MCF 10A (cell line): ENCODE results near the gene ARMC3. TPM values are rescaled to one million over a fixed set of nuclear protein-coding genes. Genes with fewer than 3 reads are reported as not detected.

Experiments
- Bru-seq: library from RNA; stranded (reverse); fragments of 400-500 nt; gene quantifications from one replicate; lab custom pipeline; 2021; lab: Mats Ljungman, UMichigan
- BruChase-seq, 2 experiments: library from RNA; stranded (reverse); fragments of 400-500 nt; gene quantifications; one replicate each; lab custom pipeline; 2021; lab: Mats Ljungman, UMichigan
- BruUV-seq: library from RNA; stranded (reverse); fragments of 400-500 nt; replicated peaks from 2 replicates; lab custom pipeline; 2021; lab: Mats Ljungman, UMichigan
- CTCF ChIA-PET: fragments of 300-600 bp; sonication (Branson Sonifier 250); formaldehyde crosslinking; extraction: SDS; loops from one replicate; lab custom pipeline; 2021; ENCODE audit warnings: antibody characterized with exemption, inconsistent platforms; lab: Yijun Ruan, JAX
- POLR2A ChIA-PET: fragments of 300-600, 350-650 bp; sonication (Branson Sonifier 250); formaldehyde crosslinking; extraction: SDS; loops from one replicate; lab custom pipeline; 2020; ENCODE audit warnings: antibody characterized with exemption, inconsistent platforms; lab: Yijun Ruan, JAX
- DNase-seq: peaks from one replicate; pipeline ENCODE4 v3.0.0-alpha.2; 2018; ENCODE audit not compliant: unreplicated experiment
- H3K27ac Mint-ChIP-seq: one replicate; pipeline ENCODE4 v1.8.0; 2022; ENCODE audit warnings: mild to moderate bottlenecking, low read depth, mixed read lengths; ENCODE audit not compliant: unreplicated experiment
- H3K27me3 Mint-ChIP-seq: one replicate; pipeline ENCODE4 v1.8.0; 2022; ENCODE audit warnings: mixed read lengths; ENCODE audit not compliant: insufficient read depth, unreplicated experiment
- H3K36me3 Mint-ChIP-seq: one replicate; pipeline ENCODE4 v1.8.0; 2022; ENCODE audit warnings: mild to moderate bottlenecking, moderate library complexity, mixed read lengths; ENCODE audit not compliant: insufficient read depth, unreplicated experiment
- H3K4me1 Mint-ChIP-seq: one replicate; pipeline ENCODE4 v1.8.0; 2022; ENCODE audit warnings: mixed read lengths; ENCODE audit not compliant: insufficient read depth, unreplicated experiment
- H3K4me3 Mint-ChIP-seq: one replicate; pipeline ENCODE4 v1.8.0; 2022; ENCODE audit warnings: mild to moderate bottlenecking, moderate library complexity, mixed read lengths; ENCODE audit not compliant: unreplicated experiment
- H3K9me3 Mint-ChIP-seq: one replicate; pipeline ENCODE4 v1.8.0; 2022; ENCODE audit warnings: mixed read lengths; ENCODE audit not compliant: unreplicated experiment
- intact Hi-C: fragments of 100-400 bp; cut with micrococcal nuclease; formaldehyde crosslinking; loops from 2 replicates; pipeline ENCODE4 v1.14.1; 2022
- long read RNA-seq: library from polyadenylated mRNA; stranded (forward); transcript quantifications from one replicate; pipeline ENCODE4 v2.0.0, GENCODE V29; 2022
- total RNA-seq: library from RNA; stranded (reverse); gene quantifications from 2 replicates; pipeline ENCODE4 v1.2.3, GENCODE V29; 2022
- TF ChIP-seq, protein P1 (sequence below): fragments of 200-600 bp; IDR thresholded peaks from one replicate; pipeline ENCODE4 v1.8.0; 2022; ENCODE audit warnings: antibody characterized with exemption, mild to moderate bottlenecking; ENCODE audit not compliant: unreplicated experiment

Gene ARMC3, protein sequence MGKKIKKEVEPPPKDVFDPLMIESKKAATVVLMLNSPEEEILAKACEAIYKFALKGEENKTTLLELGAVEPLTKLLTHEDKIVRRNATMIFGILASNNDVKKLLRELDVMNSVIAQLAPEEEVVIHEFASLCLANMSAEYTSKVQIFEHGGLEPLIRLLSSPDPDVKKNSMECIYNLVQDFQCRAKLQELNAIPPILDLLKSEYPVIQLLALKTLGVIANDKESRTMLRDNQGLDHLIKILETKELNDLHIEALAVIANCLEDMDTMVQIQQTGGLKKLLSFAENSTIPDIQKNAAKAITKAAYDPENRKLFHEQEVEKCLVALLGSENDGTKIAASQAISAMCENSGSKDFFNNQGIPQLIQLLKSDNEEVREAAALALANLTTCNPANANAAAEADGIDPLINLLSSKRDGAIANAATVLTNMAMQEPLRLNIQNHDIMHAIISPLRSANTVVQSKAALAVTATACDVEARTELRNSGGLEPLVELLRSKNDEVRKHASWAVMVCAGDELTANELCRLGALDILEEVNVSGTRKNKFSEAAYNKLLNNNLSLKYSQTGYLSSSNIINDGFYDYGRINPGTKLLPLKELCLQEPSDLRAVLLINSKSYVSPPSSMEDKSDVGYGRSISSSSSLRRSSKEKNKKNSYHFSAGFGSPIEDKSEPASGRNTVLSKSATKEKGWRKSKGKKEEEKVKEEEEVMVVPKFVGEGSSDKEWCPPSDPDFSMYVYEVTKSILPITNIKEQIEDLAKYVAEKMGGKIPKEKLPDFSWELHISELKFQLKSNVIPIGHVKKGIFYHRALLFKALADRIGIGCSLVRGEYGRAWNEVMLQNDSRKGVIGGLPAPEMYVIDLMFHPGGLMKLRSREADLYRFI
- total RNA-seq: not detected in 2 replicates
- percentile 3 among the genes with signal in this experiment for Bru-seq, nascent RNA
- BruChase-seq, experiment 1, labeled RNA remaining after a 6-hour chase: percentile 1 among the genes with signal in this experiment
- not detected for BruChase-seq, experiment 2, labeled RNA remaining after a 2-hour chase
- long read RNA-seq: 0 reads

DNA sequence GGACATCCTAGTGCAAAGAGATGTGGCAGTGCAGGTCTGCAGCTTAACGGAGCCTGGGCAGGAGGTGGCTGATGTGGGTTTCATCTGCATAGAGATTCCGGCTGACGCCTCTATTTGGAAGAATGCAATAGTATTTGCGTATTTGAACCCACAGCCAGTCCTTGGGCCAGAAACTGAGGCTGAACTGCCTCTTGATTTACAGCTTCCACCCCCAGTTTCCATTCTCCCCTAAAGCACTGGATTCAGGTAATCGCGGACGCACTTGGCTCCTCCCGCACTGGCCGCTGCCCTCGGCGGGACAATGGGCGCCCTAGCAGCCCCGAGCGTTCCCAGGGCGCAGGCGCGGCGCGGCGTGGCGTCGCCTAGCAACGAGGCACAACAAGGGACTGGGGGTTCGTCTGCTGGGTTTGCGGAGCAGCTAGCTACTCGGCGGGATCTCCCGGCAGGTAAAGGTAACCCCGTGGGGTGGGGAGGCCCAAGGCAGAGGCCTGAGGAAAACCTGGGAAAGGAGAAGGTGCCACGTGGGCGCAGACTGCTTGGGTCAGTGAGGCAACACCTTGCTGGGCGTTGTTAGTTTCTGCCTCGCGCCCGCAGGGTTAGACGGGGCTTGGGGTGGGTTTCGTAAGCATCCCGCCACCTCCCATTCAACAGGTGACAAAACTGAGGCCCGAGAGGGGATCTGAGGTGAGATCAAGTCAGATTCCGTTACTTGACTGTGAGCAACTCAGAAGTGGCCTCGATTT lies at the start of gene ARMC3:
Gene ARMC3 (plus strand): TSS at position 393 of the 743 bp plus-strand sequence. CDS start 3,944 bp downstream, outside the sequence.
- Mint-ChIP-seq H3K27me3 (no peaks in the 10 kb centered on the region), H3K4me1 (no peaks in the 10 kb centered on the region), H3K27ac (no peak within 1 kb of the TSS), H3K4me3 (no peak within 1 kb of the TSS), H3K36me3 (peaks cover 6% of the 10 kb centered on the region), H3K9me3 (no peaks in the 10 kb centered on the region)
- TF ChIP-seq, protein P1, sequence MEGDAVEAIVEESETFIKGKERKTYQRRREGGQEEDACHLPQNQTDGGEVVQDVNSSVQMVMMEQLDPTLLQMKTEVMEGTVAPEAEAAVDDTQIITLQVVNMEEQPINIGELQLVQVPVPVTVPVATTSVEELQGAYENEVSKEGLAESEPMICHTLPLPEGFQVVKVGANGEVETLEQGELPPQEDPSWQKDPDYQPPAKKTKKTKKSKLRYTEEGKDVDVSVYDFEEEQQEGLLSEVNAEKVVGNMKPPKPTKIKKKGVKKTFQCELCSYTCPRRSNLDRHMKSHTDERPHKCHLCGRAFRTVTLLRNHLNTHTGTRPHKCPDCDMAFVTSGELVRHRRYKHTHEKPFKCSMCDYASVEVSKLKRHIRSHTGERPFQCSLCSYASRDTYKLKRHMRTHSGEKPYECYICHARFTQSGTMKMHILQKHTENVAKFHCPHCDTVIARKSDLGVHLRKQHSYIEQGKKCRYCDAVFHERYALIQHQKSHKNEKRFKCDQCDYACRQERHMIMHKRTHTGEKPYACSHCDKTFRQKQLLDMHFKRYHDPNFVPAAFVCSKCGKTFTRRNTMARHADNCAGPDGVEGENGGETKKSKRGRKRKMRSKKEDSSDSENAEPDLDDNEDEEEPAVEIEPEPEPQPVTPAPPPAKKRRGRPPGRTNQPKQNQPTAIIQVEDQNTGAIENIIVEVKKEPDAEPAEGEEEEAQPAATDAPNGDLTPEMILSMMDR: no peak
- intact Hi-C loops: no loop called here
- POLR2A ChIA-PET: interaction anchor here (0.9 kb wide), 1 partner anchor 10 kb away, joined by 3 read pairs; no protein-coding TSS in a partner anchor
- no peak for DNase-seq
- BruUV-seq: no TSS peak
- CTCF ChIA-PET: no interaction called here

DNA sequence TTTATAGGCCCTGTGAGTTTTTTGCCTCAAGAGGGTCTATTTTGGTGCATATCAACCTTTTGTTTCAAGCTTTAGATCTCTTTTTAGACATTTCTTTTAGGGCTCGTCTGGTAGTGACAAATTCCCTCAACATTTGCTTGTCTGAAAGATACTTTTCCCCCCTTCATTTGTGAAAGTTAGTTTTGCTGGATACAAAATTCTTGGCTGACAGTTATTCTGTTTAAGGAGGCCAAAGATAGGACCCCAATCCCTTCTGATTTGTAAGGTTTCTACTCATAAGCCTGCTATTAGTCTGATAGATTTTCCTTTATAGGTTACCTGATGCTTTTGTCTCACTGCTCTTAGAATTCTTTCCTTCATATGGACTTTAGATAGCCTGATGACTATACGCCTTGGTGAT lies 36.1 kb upstream of the ARMC3 start:
- intact Hi-C loops: no loop called here
- Mint-ChIP-seq H3K27me3 (no peaks in the 10 kb centered on the region), H3K36me3 (no peaks in the 10 kb centered on the region), H3K4me3 (no peak overlapping the region), H3K9me3 (peaks cover 20% of the 10 kb centered on the region), H3K27ac (no peak overlapping the region), H3K4me1 (no peaks in the 10 kb centered on the region)
- no TSS peak for BruUV-seq
- POLR2A ChIA-PET: interaction anchor here (0.8 kb wide), 1 partner anchor 9 kb away, joined by 3 read pairs; no protein-coding TSS in a partner anchor
- CTCF ChIA-PET: interaction anchor here (0.5 to 0.7 kb wide), 3 partner anchors 10 to 96 kb away, joined by 3 read pairs; no protein-coding TSS in a partner anchor
- DNase-seq: no peak
- TF ChIP-seq, protein P1: no peak

DNA sequence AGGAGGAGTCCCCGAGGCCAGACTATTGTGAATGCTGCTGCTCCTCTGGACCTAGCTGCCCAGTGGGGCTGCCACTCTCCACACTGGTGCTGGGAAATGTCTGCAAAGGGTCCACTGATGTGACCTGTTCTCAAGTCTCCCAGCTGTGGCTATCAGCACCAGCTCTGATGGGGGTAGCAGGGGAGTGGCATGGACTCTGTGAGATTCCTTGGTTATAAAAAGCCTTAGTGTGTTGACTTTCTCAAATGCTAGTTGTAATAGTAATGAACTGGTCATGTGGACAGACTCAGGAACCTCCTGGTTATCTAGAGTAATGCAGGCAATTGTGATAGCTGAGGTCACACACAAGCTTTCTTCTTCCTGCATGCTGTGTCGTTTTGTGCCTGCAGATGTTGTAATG lies 34.1 kb upstream of the ARMC3 start:
- Mint-ChIP-seq H3K27ac (no peak overlapping the region), H3K4me1 (no peaks in the 10 kb centered on the region), H3K36me3 (no peaks in the 10 kb centered on the region), H3K9me3 (peaks cover 20% of the 10 kb centered on the region), H3K4me3 (no peak overlapping the region), H3K27me3 (no peaks in the 10 kb centered on the region)
- BruUV-seq: no TSS peak
- no peak for DNase-seq
- intact Hi-C loops: no loop called here
- TF ChIP-seq, protein P1: no peak
- CTCF ChIA-PET: no interaction called here
- POLR2A ChIA-PET: no interaction called here
